EH (cell line): ENCODE results near the gene LARP1.
A peak's percentile ranks its signal among the peaks of the same experiment; 100 is the strongest.
"Not testable (repeated sequence)": the region's sequence is repeated elsewhere in the genome, so short reads cannot be mapped to it uniquely, and the experiment has no call there.

ENCODE experiments used
- DNase-seq: peaks from one replicate; pipeline ENCODE4 v3.0.0-alpha.2; 2015; ENCODE audit warnings: low read depth

LARP1 gene

GRCh38 chr5:154755361-154756008 is at the start of gene LARP1:
TSS of gene LARP1 (plus strand) at chr5:154755377. CDS start at chr5:154755758, 381 bp downstream.
- DNase-seq = peak; percentile 37

- no peak for DNase-seq
Measured at GRCh38 chr5:154706416-154706815, 48.8 kb upstream of the LARP1 start.

GRCh38 chr5:154707641-154708040 is 47.5 kb upstream of the LARP1 start:
- no peak for DNase-seq

- DNase-seq = no peak
Measured at GRCh38 chr5:154708207-154708606, 47.0 kb upstream of the LARP1 start.

GRCh38 chr5:154708846-154709245 is 46.3 kb upstream of the LARP1 start:
- DNase-seq = peak; percentile 21

- DNase-seq = peak; percentile 64
Measured at GRCh38 chr5:154709368-154710305, 45.5 kb upstream of the LARP1 start.

GRCh38 chr5:154712518-154713437 is 42.4 kb upstream of the LARP1 start:
- DNase-seq = peak; percentile 52

- peak; percentile 39 for DNase-seq
Measured at GRCh38 chr5:154713615-154714125, 41.5 kb upstream of the LARP1 start.

GRCh38 chr5:154714266-154714986 is 40.8 kb upstream of the LARP1 start:
- peak; percentile 76 for DNase-seq

GRCh38 chr5:154721481-154722058 is 33.6 kb upstream of the LARP1 start:
- no peak for DNase-seq

- DNase-seq = no peak
Measured at GRCh38 chr5:154722097-154722496, 33.1 kb upstream of the LARP1 start.

- DNase-seq = no peak
Measured at GRCh38 chr5:154722936-154723335, 32.2 kb upstream of the LARP1 start.

GRCh38 chr5:154723740-154724505 is 31.3 kb upstream of the LARP1 start:
- peak; percentile 38 for DNase-seq

GRCh38 chr5:154727361-154727760 is 27.8 kb upstream of the LARP1 start:
- DNase-seq = no peak

GRCh38 chr5:154728939-154729588 is 26.1 kb upstream of the LARP1 start:
- no peak for DNase-seq

GRCh38 chr5:154729613-154730012 is 25.6 kb upstream of the LARP1 start:
- DNase-seq = no peak

- DNase-seq = not testable (repeated sequence)
Measured at GRCh38 chr5:154730761-154731160, 24.4 kb upstream of the LARP1 start.

GRCh38 chr5:154732212-154732611 is 23.0 kb upstream of the LARP1 start:
- no peak for DNase-seq
